Activated T-cell treated with anti-CD3 and anti-CD28 coated beads, Interleukin-2, amount 50 U/mL, for 1 hour (primary cell): ENCODE data around the gene LARP4B.
"Not testable (repeated sequence)": the region's sequence is repeated elsewhere in the genome, so short reads cannot be mapped to it uniquely, and the experiment has no call there.

Source experiments
- DNase-seq: peaks from one replicate; pipeline ENCODE4 v3.0.0-alpha.2; 2020

Gene LARP4B

DNA sequence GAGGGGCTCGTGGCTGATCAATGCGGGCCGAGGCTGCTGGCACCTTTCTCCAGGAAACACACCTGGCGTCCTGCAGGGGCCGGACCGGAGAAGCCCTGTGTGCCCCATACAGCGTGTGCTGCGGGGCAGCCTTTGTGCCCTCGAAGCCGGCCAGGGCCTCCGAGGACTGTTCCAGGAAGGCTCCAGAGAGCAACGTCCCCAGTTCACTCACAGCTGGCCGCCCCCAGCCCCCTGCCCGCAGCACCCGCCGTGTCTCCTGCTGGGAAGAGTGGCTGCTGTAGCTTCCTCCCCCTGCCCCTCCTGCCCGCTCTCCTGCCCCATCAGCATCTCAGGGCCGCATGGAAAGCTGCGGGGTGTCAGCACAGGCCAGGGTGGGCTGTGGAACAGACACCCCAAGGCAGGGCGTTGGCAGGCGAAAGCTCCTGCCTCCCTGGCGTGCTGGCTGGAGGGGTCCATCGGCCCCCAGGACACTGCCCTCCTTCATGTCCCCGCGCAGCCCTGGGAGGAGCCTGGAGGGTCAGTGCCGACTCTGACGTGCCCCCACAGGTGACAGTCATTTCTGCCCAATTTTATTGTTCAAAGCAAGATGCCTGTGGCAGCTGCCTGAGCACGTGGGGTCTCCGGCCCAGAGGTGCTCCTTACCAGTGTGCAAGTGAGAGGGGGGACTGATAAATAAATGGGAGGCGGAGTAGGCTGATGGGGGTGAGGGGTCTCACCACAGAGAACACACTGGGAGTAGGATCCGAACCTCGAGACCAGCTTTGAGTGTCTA, 146.2 kb downstream of the LARP4B start:
- no peak for DNase-seq

- no peak for DNase-seq
These were observed 147.0 kb downstream of the LARP4B start for GRCh38 chr10:784403-785088.

DNA sequence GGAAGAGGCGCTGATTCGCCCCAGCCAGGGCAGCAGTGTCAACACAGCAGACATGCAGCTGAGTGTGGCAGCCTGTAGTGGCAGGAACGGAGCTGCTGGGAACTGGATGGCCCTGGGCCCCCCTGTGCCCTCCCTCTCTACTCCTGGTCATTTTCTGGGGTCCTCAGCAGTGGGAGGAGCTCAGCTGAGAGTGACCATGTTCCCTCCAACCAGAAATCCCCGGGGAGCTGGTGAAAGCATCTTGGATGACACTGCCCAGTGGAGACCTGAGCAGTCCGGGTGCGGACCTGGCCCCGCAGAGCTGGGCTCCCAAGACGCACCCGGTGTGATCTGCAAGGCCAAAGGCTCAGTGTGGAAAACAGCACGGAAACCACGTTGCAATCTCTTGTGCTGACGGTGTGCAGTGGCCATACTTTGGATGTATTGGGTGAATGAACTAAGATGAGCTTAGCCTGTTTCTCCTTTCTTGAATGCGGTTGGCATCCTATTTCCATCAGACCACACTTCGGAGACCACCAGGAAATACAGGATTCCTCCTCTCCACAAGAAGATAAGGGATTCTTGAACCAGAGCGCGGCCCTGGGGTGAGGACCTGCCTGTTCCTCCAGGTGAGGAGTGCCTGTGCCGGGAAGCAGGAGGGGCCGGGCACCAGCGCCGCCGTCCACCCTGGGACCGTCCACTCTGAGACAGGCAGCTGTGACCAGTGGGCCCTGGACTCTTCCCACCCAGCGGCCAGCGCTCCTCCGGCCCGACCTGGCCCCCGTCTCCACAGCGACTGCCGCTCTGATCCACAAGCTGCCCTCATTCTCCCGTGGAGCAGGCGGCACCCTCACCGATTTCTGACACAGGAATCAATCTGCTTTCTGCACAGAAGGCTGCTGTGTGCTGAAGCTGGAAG, 148.5 kb downstream of the LARP4B start:
- no peak for DNase-seq

DNA sequence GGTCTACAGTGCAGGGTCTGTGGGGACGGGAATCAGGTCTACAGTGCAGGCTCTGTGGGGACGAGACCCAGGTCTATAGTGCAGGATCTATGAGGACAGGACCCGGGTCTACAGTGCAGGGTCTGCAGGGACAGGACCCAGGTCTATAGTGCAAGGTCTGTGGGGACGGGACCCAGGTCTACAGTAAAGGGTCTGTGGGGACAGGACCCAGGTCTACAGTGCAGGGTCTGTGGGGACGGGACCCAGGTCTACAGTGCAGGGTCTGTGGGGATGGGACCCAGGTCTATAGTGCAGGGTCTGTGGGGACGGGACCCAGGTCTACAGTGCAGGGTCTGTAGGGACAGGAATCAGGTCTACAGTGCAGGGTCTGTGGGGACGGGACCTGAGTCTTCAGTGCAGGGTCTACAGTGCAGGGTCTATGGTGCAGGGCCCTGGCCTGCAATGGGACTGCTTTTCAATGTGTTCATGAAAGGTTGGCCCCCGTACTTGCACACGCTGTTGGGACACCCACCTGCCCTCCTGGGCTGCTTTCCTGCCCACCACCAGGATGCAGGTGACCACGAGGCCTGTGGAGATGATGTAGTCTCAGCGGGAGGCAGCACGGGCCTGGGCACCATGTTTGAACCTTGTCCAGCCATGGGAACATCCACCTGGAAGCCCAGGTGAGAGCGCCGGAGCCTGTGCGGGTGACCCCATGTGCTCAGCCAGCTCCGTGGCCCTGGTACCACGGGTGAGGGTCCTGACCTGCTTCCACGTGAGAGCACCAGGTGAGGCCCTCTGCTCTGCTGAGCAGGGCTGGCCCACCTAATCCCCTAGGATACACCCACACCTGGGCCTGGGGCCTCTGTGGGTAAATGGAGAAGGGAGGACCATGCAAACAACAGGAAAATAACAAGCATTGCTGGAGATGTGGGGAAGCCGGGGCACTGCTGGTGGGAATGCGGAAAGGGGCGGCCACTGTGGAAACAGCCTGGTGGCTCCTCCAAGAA, 150.7 kb downstream of the LARP4B start:
- no peak for DNase-seq

DNA sequence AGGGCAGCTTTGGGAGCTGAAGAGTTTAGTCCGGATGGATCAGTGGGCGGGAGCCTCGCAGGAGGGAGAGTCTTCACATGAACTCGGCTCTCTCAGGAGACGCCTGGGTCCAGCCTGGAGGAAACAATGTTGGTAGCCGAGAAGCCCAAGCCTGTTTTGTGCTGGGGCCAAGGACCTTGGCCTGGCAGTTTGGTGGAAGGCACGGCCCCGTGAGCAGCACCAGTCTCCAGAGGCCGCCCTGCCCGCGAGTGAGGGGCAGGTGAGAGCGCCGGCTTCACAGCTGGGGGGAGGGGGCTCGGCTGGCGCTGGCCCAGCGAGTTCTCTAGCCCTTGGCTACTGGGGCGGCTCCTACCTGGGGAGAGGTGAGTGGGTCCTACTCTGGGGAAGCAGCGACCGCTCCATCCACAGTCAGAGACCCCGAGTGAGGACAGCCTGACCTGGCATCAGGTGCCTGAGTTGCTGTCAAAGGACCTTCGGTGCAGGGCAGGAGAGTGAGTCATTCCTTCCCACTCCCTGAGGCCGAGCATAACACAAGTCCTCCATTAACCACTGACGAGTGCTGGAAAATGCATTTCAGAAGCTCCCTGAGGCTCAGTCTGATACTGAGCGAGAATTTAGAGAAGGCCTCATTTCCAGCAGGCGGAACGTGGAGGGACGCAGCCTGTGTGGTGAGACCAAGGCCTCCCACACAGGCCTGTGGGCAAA, 152.7 kb downstream of the LARP4B start:
- no peak for DNase-seq

GRCh38 chr10:777913-778479, 153.5 kb downstream of the LARP4B start:
- no peak for DNase-seq

DNA sequence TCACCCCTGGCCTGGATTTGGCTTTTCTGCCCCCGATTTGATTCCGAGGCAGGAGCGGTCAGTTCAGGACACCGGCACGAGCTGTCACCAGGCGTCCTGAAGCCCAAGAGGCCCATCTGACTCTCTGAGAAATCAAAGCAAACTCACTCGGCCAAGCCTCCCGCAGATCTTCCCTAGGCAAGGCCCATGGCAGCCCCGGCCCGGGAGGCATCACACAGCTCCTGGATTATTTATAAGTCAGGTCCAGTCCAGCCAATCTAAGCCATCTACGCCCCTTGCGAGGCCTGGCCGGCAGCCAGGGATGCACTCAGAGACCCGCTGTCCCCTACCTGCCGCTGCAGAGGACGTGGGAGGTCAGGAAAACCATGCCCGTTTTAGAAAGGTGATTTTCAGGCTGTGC, 154.7 kb downstream of the LARP4B start:
- DNase-seq, result no peak

- no peak for DNase-seq
These were observed 156.0 kb downstream of the LARP4B start for GRCh38 chr10:775245-776075.

GRCh38 chr10:774661-775244, 156.8 kb downstream of the LARP4B start:
- DNase-seq, result no peak

GRCh38 chr10:774223-774622, 157.3 kb downstream of the LARP4B start:
- DNase-seq, result no peak

GRCh38 chr10:773562-774161, 157.8 kb downstream of the LARP4B start:
- DNase-seq, result no peak

- no peak for DNase-seq
These were observed 159.3 kb downstream of the LARP4B start for GRCh38 chr10:772227-772637.

DNA sequence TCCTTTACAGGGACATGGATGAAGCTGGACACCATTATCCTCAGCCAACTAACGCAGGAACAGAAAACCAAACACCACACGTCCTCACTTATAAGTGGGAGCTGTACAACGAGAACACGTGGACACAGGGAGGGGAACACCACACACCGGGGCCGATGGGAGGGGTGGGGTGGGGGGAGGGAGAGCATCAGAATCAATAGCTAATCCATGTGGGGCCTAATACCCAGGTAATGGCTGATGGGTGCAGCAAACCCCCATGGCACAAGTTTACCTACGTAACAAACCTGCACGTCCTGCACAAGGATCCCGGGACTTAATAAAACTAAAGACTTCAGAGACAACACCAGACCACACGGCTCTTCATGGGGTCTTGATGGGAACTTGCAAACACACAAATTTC, 159.9 kb downstream of the LARP4B start:
- no peak for DNase-seq

DNA sequence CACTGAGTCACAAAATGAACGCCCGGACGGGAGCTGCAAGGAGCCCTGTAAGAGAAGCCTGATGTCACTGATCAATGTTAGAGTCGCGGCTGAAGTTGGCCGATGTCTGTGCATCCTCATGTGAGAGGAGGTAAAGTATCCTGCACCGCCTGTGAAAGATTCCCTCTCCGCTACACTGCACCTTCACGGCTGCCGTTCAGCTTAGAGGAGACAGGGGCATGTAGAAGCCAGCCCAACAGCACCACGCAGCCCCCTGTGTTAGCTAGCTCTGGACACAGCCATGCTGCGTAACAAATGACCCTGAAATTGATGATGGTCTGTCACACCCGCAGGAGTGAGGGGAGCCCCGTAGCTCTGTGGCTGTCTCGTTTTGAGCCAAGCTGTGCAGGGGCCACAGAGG, 160.5 kb downstream of the LARP4B start:
- no peak for DNase-seq

GRCh38 chr10:770048-770712, 161.3 kb downstream of the LARP4B start:
- DNase-seq, result not testable (repeated sequence)

DNA sequence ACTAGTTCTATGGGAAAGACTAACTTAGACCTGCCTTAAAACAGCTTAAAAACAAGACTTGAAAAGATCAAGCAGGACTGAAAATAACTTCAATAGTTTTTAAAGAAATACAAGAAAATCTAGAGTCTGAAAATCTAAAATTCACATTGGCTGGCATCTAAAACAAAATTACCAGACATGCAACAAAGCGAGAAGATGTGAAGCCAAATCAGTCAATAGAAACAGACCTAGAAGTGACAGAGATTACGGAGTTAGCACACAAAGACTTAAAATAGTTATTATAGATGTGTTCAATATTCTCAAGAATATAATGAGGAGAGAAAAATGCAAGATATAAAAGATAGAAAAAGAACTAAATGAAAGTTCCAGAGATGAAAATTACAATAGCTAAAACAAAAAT, 163.7 kb downstream of the LARP4B start:
- DNase-seq, result no peak

GRCh38 chr10:767211-767610, 164.3 kb downstream of the LARP4B start:
- no peak for DNase-seq

DNA sequence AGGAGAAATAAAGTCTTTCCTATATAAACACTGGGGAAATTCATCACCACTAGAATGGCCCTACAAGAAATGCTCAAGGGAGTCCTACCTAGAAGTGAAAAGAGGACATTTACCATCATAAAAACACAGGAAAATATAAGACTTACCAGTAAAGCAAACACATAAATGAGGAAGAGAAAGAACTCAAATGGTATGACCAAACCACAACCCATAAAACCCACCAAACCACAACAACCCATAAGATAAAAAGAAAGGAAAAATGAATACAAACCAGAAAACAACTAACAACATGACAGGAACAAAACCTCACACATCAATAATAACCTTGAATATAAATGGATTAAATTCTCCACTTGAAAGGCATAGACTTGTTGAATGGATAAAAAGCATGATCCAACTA, 170.1 kb downstream of the LARP4B start:
- no peak for DNase-seq

GRCh38 chr10:760622-761021, 170.9 kb downstream of the LARP4B start:
- no peak for DNase-seq
